SK-N-MC (cell line): ENCODE results near the gene KIAA2012.
A peak's percentile ranks its signal among the peaks of the same experiment; 100 is the strongest.

ENCODE experiments used
- DNase-seq: peaks from one replicate; pipeline ENCODE4 v3.0.0-alpha.2; 2011; ENCODE audit warnings: low read depth, low spot score
- H3K27ac ChIP-seq: fragments of 200-600 bp; sonication (generic); 2 replicates; pipeline ENCODE4 v1.5.1; 2016; ENCODE audit warnings: mixed run types
- H3K36me3 ChIP-seq: fragments of 200-600 bp; sonication (generic); 2 replicates; pipeline ENCODE4 v1.6.1; 2017; ENCODE audit warnings: antibody characterized with exemption, low read length, mixed read lengths; ENCODE audit not compliant: insufficient read depth
- H3K4me3 ChIP-seq: fragments of 200-600 bp; sonication (generic); 2 replicates; pipeline ENCODE4 v1.5.1; 2016
- H3K9ac ChIP-seq: fragments of 200-600 bp; sonication (generic); 2 replicates; pipeline ENCODE4 v1.8.0; 2017; ENCODE audit warnings: mixed run types, mixed read lengths; ENCODE audit not compliant: insufficient read length
- H3K9me3 ChIP-seq: fragments of 200-600 bp; sonication (generic); 2 replicates; pipeline ENCODE4 v1.6.1; 2017; ENCODE audit warnings: low read depth, mild to moderate bottlenecking, antibody characterized with exemption, low read length, moderate library complexity, mixed read lengths
- EZH2 ChIP-seq: fragments of 200-600 bp; sonication (generic); IDR thresholded peaks from one replicate; pipeline ENCODE4 v1.6.1; 2017; ENCODE audit warnings: antibody characterized with exemption
- FOXP2 ChIP-seq: optimal IDR thresholded peaks from 2 replicates; pipeline ENCODE3; 2011; ENCODE audit warnings: mild to moderate bottlenecking, moderate library complexity; ENCODE audit not compliant: insufficient read depth; ENCODE audit errors: extremely low read length, control extremely low read depth
- POLR2AphosphoS5 ChIP-seq: IDR thresholded peaks from 2 replicates; pipeline ENCODE4 v1.6.1; 2012; ENCODE audit warnings: mild to moderate bottlenecking, low read depth, low read length, borderline replicate concordance

Gene KIAA2012

DNA sequence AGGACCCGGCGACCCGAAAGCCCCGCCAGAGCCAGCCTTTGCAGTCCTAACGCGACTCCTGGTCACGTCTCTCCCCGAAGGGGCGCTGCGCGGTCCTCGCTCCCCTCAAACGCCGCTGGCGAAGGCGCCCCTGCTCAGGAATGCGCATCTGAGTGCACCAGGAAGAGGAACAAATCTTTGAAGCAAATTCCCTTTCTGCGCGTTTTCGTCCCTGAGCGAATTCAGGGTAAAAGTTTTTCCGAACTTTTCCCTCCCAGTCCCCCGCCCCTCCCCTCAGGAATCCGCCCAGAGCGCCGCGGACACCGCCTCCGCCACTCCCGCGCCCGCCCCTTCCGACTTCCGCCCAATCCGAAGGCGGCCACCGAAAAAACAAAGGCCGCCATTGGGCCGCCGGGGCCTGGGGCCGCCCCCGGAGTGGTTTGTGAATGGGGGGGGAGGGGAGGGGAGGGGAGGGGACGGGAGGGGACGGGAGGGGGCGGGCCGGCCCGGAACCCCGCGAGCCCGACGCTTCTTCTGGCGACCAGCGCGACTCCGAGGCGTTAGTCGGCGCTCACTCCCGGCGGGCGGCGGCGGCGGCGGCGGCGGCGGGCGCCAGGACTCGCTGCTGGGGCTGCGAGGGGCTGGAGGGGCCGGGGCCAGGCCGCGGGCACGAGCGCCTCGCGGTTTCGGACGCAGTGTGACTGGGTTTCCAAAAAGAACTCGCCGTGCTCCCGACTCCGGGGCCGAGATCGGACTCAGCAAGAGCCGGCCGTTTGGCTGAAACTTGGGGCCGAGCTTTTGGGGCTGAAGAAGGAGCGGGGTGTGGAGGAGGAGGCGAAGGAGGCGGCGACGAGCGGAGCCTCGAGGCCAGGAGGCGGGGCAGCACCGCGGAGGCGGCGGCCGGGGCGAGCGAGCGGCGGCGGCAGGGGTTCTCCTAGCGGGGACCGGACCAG lies 39.5 kb upstream of the KIAA2012 start, which contains the start of gene FZD7:
FZD7 (plus strand) TSS at position 539 of the 932 bp plus-strand sequence. CDS start 793 bp downstream, outside the sequence.
- Histone ChIP-seq H3K9ac (peak within 1 kb of the TSS; percentile 82), H3K4me3 (peak within 1 kb of the TSS; percentile 98), H3K36me3 (no peaks in the 10 kb centered on the region), H3K9me3 (no peaks in the 10 kb centered on the region), H3K27ac (peak within 1 kb of the TSS; percentile 89)
- TF ChIP-seq FOXP2 (no peak), POLR2AphosphoS5 (peak; percentile 67)
- DNase-seq: peak; percentile 45

DNA sequence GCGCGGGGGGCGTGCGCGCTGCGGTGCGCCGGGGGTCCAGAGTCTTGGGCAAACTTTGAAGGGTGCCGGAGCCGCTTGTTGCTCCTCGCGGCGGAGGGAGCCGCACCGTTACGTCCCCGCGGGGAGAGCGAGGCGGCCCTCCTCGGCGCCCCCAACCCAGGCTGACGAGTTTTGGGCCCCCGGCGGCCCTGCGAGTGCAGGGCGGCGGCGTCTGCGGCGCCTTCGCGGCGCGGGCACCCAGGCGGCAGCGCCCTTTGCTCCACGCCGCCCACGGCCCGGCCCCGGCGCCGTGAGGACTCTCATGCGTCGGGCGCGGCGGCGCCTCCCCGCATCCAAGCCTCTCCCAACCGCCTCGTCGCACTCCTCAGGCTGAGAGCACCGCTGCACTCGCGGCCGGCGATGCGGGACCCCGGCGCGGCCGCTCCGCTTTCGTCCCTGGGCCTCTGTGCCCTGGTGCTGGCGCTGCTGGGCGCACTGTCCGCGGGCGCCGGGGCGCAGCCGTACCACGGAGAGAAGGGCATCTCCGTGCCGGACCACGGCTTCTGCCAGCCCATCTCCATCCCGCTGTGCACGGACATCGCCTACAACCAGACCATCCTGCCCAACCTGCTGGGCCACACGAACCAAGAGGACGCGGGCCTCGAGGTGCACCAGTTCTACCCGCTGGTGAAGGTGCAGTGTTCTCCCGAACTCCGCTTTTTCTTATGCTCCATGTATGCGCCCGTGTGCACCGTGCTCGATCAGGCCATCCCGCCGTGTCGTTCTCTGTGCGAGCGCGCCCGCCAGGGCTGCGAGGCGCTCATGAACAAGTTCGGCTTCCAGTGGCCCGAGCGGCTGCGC lies 38.6 kb upstream of the KIAA2012 start:
- no peaks in the 10 kb centered on the region for H3K36me3 ChIP-seq

DNA sequence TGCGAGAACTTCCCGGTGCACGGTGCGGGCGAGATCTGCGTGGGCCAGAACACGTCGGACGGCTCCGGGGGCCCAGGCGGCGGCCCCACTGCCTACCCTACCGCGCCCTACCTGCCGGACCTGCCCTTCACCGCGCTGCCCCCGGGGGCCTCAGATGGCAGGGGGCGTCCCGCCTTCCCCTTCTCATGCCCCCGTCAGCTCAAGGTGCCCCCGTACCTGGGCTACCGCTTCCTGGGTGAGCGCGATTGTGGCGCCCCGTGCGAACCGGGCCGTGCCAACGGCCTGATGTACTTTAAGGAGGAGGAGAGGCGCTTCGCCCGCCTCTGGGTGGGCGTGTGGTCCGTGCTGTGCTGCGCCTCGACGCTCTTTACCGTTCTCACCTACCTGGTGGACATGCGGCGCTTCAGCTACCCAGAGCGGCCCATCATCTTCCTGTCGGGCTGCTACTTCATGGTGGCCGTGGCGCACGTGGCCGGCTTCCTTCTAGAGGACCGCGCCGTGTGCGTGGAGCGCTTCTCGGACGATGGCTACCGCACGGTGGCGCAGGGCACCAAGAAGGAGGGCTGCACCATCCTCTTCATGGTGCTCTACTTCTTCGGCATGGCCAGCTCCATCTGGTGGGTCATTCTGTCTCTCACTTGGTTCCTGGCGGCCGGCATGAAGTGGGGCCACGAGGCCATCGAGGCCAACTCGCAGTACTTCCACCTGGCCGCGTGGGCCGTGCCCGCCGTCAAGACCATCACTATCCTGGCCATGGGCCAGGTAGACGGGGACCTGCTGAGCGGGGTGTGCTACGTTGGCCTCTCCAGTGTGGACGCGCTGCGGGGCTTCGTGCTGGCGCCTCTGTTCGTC lies 37.7 kb upstream of the KIAA2012 start:
- peak overlapping the region; percentile 96 for H3K4me3 ChIP-seq
- no peak overlapping the region for H3K9ac ChIP-seq
- no peaks in the 10 kb centered on the region for H3K9me3 ChIP-seq
- H3K36me3 ChIP-seq: no peaks in the 10 kb centered on the region
- no peak overlapping the region for H3K27ac ChIP-seq
- DNase-seq: no peak
- TF ChIP-seq POLR2AphosphoS5: no peak
- TF ChIP-seq EZH2: no peak
- no peak for TF ChIP-seq FOXP2

More for the DNA sequence above, 38.6 kb upstream of the KIAA2012 start:
- DNase-seq: no peak
- Histone ChIP-seq H3K27ac (no peak overlapping the region), H3K9ac (peak overlapping the region; percentile 82), H3K4me3 (peak overlapping the region; percentile 96), H3K9me3 (no peaks in the 10 kb centered on the region)
- TF ChIP-seq FOXP2 (no peak), POLR2AphosphoS5 (no peak), EZH2 (no peak)

DNA sequence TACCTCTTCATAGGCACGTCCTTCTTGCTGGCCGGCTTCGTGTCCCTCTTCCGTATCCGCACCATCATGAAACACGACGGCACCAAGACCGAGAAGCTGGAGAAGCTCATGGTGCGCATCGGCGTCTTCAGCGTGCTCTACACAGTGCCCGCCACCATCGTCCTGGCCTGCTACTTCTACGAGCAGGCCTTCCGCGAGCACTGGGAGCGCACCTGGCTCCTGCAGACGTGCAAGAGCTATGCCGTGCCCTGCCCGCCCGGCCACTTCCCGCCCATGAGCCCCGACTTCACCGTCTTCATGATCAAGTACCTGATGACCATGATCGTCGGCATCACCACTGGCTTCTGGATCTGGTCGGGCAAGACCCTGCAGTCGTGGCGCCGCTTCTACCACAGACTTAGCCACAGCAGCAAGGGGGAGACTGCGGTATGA lies 37.1 kb upstream of the KIAA2012 start:
- H3K36me3 ChIP-seq: no peaks in the 10 kb centered on the region
- TF ChIP-seq EZH2 (no peak), POLR2AphosphoS5 (no peak), FOXP2 (no peak)
- H3K4me3 ChIP-seq: no peak overlapping the region
- no peak overlapping the region for H3K27ac ChIP-seq
- H3K9ac ChIP-seq: no peak overlapping the region
- no peak for DNase-seq
- no peaks in the 10 kb centered on the region for H3K9me3 ChIP-seq

DNA sequence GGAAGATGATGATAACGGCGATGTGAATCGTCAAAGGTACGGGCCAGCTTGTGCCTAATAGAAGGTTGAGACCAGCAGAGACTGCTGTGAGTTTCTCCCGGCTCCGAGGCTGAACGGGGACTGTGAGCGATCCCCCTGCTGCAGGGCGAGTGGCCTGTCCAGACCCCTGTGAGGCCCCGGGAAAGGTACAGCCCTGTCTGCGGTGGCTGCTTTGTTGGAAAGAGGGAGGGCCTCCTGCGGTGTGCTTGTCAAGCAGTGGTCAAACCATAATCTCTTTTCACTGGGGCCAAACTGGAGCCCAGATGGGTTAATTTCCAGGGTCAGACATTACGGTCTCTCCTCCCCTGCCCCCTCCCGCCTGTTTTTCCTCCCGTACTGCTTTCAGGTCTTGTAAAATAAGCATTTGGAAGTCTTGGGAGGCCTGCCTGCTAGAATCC lies 36.4 kb upstream of the KIAA2012 start:
- DNase-seq: no peak
- TF ChIP-seq POLR2AphosphoS5: no peak
- TF ChIP-seq EZH2: no peak
- no peak for TF ChIP-seq FOXP2
- Histone ChIP-seq H3K27ac (peak overlapping the region; percentile 60), H3K4me3 (peak overlapping the region; percentile 69), H3K9me3 (no peaks in the 10 kb centered on the region), H3K9ac (peak overlapping the region; percentile 5), H3K36me3 (no peaks in the 10 kb centered on the region)

DNA sequence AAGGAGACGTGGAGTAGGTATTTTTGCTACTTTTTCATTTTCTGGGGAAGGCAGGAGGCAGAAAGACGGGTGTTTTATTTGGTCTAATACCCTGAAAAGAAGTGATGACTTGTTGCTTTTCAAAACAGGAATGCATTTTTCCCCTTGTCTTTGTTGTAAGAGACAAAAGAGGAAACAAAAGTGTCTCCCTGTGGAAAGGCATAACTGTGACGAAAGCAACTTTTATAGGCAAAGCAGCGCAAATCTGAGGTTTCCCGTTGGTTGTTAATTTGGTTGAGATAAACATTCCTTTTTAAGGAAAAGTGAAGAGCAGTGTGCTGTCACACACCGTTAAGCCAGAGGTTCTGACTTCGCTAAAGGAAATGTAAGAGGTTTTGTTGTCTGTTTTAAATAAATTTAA lies 36.0 kb upstream of the KIAA2012 start:
- Histone ChIP-seq H3K9ac (peak overlapping the region; percentile 5), H3K36me3 (no peaks in the 10 kb centered on the region), H3K4me3 (peak overlapping the region; percentile 69)

DNA sequence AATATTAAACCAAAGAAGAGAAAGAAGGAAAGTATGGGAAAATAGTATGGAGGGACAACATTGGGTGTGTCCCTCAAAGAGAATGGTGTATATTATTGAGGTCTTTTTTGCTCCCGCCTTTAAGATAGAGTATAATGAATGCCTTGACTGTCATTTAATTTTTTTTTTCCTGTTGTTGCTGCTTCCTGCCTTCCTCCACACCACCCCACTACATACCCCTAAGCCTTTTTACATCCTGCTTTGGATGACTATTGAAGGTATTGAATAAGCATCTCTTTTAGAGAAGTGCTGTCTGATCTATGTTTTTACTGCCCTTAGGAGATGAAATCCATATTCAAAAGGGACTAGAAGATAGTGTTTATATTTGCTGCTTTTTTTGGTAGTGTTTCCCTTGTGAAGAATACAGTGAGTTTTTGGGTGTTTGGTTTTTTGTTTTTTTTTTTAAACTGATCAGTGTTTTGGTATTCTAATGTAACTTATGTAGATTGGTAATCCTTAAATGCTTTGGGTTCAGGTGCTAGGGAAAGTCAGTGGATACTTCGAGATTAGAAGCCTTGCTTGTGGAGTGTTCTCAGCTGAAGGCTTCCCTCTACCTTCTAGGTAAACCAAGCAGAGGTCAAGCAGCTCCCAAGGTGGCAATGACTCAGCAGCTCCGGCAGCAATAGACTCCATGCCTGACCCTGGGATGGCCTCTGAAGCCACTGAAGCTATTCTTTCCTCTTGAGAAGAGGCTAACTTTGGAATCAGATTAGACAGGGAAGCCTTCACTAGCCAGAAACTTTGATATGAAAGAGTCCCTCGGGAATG lies 34.4 kb upstream of the KIAA2012 start:
- TF ChIP-seq POLR2AphosphoS5 (no peak), EZH2 (no peak), FOXP2 (no peak)
- Histone ChIP-seq H3K9me3 (no peaks in the 10 kb centered on the region), H3K27ac (no peak overlapping the region), H3K9ac (no peak overlapping the region), H3K4me3 (no peak overlapping the region), H3K36me3 (no peaks in the 10 kb centered on the region)
- DNase-seq: no peak

More for the DNA sequence above, 36.0 kb upstream of the KIAA2012 start:
- Histone ChIP-seq H3K27ac (peak overlapping the region; percentile 60), H3K9me3 (no peaks in the 10 kb centered on the region)
- no peak for TF ChIP-seq FOXP2
- no peak for TF ChIP-seq EZH2
- TF ChIP-seq POLR2AphosphoS5: no peak
- peak; percentile 22 for DNase-seq
